Progenitor cell of endocrine pancreas (in vitro differentiated cells): ENCODE measurements around the gene ZNF407. TPM values are rescaled to one million over a fixed set of nuclear protein-coding genes. Genes with fewer than 3 reads are reported as not detected.

Experiments used
- DNase-seq: peaks from one replicate; pipeline ENCODE4 v3.0.0; 2021; ENCODE audit warnings: low spot score; ENCODE audit not compliant: unreplicated experiment
- H3K27ac Mint-ChIP-seq: 2 replicates; pipeline ENCODE4 v1.8.0; 2021; ENCODE audit warnings: mild to moderate bottlenecking, moderate library complexity, mixed read lengths
- H3K27me3 Mint-ChIP-seq: 2 replicates; pipeline ENCODE4 v1.8.0; 2021; ENCODE audit warnings: mixed read lengths
- H3K36me3 Mint-ChIP-seq: 2 replicates; pipeline ENCODE4 v1.8.0; 2022; ENCODE audit warnings: mixed read lengths; ENCODE audit not compliant: insufficient read depth
- H3K4me1 Mint-ChIP-seq: 2 replicates; pipeline ENCODE4 v1.8.0; 2021; ENCODE audit warnings: low read depth, mixed read lengths
- H3K4me3 Mint-ChIP-seq: 2 replicates; pipeline ENCODE4 v1.8.0; 2021; ENCODE audit warnings: low read depth, mild to moderate bottlenecking, moderate library complexity, mixed read lengths
- H3K9me3 Mint-ChIP-seq: 2 replicates; pipeline ENCODE4 v1.8.0; 2021; ENCODE audit warnings: low read depth, mixed read lengths
- total RNA-seq: library from RNA; stranded (reverse); gene quantifications from 2 replicates; pipeline ENCODE4 v1.2.1, GENCODE V29; 2021
- TF ChIP-seq, protein P1 (sequence below): fragments of 200-600 bp; sonication (generic); IDR thresholded peaks from one replicate; pipeline ENCODE4 v1.5.0; 2021; ENCODE audit warnings: antibody characterized with exemption, mild to moderate bottlenecking; ENCODE audit not compliant: unreplicated experiment

Gene ZNF407
- total RNA-seq, 1 donor from 2014 or later, result 18.1 TPM

DNA sequence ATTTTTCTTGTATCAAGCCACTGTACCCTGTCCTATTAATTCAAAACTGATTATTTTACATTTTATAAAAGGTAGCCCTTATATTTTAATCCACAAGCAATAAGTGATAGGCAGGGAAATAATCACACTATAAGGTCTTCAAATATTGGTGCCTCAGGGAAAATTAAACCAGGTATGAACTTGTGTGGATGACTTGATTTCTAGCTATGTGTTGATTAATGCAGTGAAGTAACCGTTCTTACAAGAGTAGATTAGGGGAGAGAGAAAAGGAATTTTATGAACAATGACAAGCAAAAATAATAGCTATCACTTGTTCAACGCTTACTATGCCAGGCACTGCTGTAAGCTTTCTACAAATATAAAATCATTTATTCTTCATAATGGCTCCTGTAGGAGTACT is 411.6 kb downstream of the ZNF407 start:
- DNase-seq, result no peak
- H3K4me1 Mint-ChIP-seq, result peaks cover 3% of the 10 kb centered on the region

DNA sequence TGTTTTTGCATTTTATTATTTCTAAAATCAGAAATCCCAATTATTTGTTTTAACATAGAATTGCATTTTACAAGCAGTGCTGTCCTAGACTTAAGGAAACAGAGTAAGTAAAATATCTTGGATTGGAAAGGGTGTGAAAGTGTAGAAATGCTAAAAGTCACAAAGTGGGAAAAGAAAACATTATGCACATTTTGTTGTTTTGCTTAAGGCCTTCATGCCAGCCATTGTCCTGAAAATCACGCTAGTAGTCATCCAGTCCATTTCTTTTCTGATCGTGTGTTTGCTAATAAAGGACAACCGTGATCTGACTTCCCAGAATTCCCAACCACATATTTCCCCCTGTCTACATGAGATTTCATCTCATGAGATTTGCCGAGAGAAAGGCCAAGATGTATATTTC is 412.2 kb downstream of the ZNF407 start:
- Mint-ChIP-seq H3K4me1 (peaks cover 5% of the 10 kb centered on the region), H3K9me3 (no peaks in the 10 kb centered on the region), H3K27me3 (no peaks in the 10 kb centered on the region), H3K27ac (no peak overlapping the region), H3K4me3 (no peak overlapping the region), H3K36me3 (no peaks in the 10 kb centered on the region)
- TF ChIP-seq, protein P1, sequence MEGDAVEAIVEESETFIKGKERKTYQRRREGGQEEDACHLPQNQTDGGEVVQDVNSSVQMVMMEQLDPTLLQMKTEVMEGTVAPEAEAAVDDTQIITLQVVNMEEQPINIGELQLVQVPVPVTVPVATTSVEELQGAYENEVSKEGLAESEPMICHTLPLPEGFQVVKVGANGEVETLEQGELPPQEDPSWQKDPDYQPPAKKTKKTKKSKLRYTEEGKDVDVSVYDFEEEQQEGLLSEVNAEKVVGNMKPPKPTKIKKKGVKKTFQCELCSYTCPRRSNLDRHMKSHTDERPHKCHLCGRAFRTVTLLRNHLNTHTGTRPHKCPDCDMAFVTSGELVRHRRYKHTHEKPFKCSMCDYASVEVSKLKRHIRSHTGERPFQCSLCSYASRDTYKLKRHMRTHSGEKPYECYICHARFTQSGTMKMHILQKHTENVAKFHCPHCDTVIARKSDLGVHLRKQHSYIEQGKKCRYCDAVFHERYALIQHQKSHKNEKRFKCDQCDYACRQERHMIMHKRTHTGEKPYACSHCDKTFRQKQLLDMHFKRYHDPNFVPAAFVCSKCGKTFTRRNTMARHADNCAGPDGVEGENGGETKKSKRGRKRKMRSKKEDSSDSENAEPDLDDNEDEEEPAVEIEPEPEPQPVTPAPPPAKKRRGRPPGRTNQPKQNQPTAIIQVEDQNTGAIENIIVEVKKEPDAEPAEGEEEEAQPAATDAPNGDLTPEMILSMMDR, result no peak
- no peak for DNase-seq

More for the DNA sequence above, 411.6 kb downstream of the ZNF407 start:
- Mint-ChIP-seq H3K27ac (no peak overlapping the region), H3K4me3 (no peak overlapping the region), H3K36me3 (no peaks in the 10 kb centered on the region), H3K27me3 (no peaks in the 10 kb centered on the region), H3K9me3 (no peaks in the 10 kb centered on the region)
- TF ChIP-seq, protein P1, result no peak

DNA sequence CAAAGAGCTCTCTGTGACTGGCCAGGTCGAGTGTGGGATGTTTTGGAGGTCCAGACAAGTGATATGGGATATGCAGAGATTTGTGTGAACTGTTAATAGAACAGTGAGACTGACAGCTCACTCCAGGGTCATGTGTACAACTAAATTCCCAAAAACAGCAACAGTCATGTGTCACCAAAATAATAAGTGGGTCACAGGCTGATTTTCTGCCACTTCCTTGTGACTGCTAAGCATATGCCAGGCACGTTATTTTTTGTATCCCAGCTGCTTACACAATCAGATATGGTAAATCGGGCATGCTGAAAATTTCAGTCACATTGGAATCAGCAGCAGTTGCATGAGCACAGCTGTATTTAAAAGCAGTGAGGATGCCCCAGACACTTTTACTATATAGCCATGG is 412.6 kb downstream of the ZNF407 start:
- H3K4me3 Mint-ChIP-seq, result no peak overlapping the region
- DNase-seq, result no peak
- H3K27me3 Mint-ChIP-seq, result no peaks in the 10 kb centered on the region
- no peak overlapping the region for H3K27ac Mint-ChIP-seq
- TF ChIP-seq, protein P1, result no peak
- H3K36me3 Mint-ChIP-seq, result no peaks in the 10 kb centered on the region
- no peaks in the 10 kb centered on the region for H3K9me3 Mint-ChIP-seq
- H3K4me1 Mint-ChIP-seq, result peaks cover 5% of the 10 kb centered on the region

DNA sequence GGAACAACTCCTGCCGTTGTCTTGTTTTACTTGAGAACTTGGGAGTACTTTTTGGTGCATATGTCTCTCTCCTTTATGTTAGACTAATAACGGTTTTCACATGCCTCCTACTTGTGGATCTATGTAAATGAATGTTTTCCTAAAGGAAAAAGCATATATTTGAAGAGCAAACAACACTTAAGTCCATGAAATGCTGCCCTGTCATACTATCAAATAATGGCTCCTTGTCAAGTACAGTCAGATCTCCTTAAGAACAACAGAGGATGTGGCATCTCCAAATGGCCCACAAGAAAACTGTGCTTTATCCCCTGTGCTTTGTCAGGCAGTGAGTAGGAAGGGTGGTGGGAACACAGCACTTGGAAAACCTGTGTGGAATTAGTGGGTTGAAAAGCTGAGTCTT is 413.0 kb downstream of the ZNF407 start:
- H3K36me3 Mint-ChIP-seq, result no peaks in the 10 kb centered on the region
- DNase-seq, result no peak
- TF ChIP-seq, protein P1, result no peak
- no peak overlapping the region for H3K4me3 Mint-ChIP-seq
- H3K27ac Mint-ChIP-seq, result no peak overlapping the region
- no peaks in the 10 kb centered on the region for H3K27me3 Mint-ChIP-seq
- H3K9me3 Mint-ChIP-seq, result no peaks in the 10 kb centered on the region
- peaks cover 5% of the 10 kb centered on the region for H3K4me1 Mint-ChIP-seq

DNA sequence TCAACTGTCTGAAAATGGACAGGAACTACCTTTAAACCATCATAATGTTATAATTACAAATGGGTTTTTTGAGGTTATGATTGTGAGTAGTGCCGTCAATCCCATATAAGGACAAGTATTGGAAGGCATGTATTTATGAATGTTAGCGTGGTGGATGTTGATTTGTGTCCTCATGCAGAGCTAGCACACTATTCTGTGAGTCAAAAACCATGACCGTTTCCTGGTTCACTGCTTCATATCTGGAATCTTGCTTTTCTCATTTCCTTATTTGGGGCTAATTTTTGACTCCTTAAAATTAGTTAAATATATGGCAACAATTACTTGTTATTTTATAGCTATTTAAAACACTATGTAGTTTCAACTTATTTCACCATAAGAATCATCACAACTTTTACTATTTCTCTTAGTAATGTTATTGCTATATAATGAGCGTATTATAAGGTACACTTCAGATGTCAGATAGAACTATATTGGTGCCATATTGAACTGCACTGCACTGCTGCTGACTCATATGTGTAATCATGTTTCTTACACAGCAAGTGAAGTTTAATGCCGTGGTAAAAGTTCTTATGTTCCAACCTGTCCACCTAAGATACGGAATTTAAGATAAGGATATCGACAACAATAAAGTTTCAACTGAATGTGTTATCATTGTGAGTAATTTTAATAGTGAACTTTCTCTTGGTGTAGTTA is 418.5 kb downstream of the ZNF407 start:
- H3K27ac Mint-ChIP-seq, result no peak overlapping the region
- TF ChIP-seq, protein P1, result no peak
- H3K4me3 Mint-ChIP-seq, result no peak overlapping the region
- H3K4me1 Mint-ChIP-seq, result peaks cover 5% of the 10 kb centered on the region
- no peaks in the 10 kb centered on the region for H3K36me3 Mint-ChIP-seq
- no peak for DNase-seq
- H3K27me3 Mint-ChIP-seq, result no peaks in the 10 kb centered on the region
- no peaks in the 10 kb centered on the region for H3K9me3 Mint-ChIP-seq
